Kidney (tissue), 14 donors: ENCODE measurements around the gene PRR14L. TPM values are rescaled to one million over a fixed set of nuclear protein-coding genes. Genes with fewer than 3 reads are reported as not detected.
"Not testable (repeated sequence)": the region's sequence is repeated elsewhere in the genome, so short reads cannot be mapped to it uniquely, and the experiment has no call there.

Source experiments
- DNase-seq, 5 donors: peaks; one replicate each; pipeline ENCODE4 v3.0.0-alpha.2; 2013 to 2020
- FAIRE-seq: peaks from 2 replicates; lab custom pipeline; 2012; peaks lifted over from hg19 to GRCh38; lab: Jason Lieb, UNC
- H3K27ac ChIP-seq, 2 donors: one replicate each; pipeline ENCODE4 v1.7.0; 2013; ENCODE audit warnings: low read depth in 2 of 2, low read length in 2 of 2, inconsistent platforms in 1 of 2
- H3K27me3 ChIP-seq: one replicate; pipeline ENCODE4 v1.7.1; 2013; ENCODE audit warnings: low read length, inconsistent platforms; ENCODE audit not compliant: control insufficient read depth, insufficient read depth
- H3K36me3 ChIP-seq, 3 donors: one replicate each; pipeline versions ENCODE4 v1.7.0 to v1.7.1; 2013; ENCODE audit warnings: low read length in 3 of 3, control low read depth in 1 of 3, inconsistent platforms in 1 of 3; ENCODE audit not compliant: insufficient read depth in 3 of 3, control insufficient read depth in 2 of 3
- H3K4me1 ChIP-seq, 3 donors: one replicate each; pipeline versions ENCODE4 v1.7.0 to v1.7.1; 2013; ENCODE audit warnings: low read length in 3 of 3, inconsistent platforms in 1 of 3, low read depth in 1 of 3; ENCODE audit not compliant: control insufficient read depth in 2 of 3, insufficient read depth in 2 of 3
- H3K4me3 ChIP-seq, 3 donors: one replicate each; pipeline versions ENCODE4 v1.7.0 to v1.8.1; 2013; ENCODE audit warnings: low read length in 3 of 3, control low read depth in 1 of 3, inconsistent platforms in 1 of 3
- H3K9ac ChIP-seq, 3 donors: one replicate each; pipeline versions ENCODE4 v1.7.0 to v1.7.1; 2013; ENCODE audit warnings: low read length in 3 of 3, control low read depth in 1 of 3, inconsistent platforms in 1 of 3
- H3K9me3 ChIP-seq, 3 donors: one replicate each; pipeline versions ENCODE4 v1.7.0 to v1.7.1; 2013; ENCODE audit warnings: low read length in 3 of 3, control low read depth in 1 of 3, inconsistent platforms in 1 of 3; ENCODE audit not compliant: control insufficient read depth in 2 of 3, insufficient read depth in 1 of 3
- CTCF ChIP-seq: IDR thresholded peaks from 3 replicates; pipeline ENCODE4 v1.5.1; 2012; ENCODE audit warnings: mild to moderate bottlenecking, moderate library complexity, borderline replicate concordance; ENCODE audit not compliant: insufficient read depth; ENCODE audit errors: extremely low read depth
- intact Hi-C: fragments of 100-400 bp; cut with DNase I; formaldehyde crosslinking; loops from one replicate; pipeline ENCODE4 v1.11.1; 2022
- polyA plus RNA-seq: library from polyadenylated mRNA; stranded (reverse); fragments of 350-450 nt; fragmentation: Illumina TruSeq; extraction: RNeasy Lipid Tissue Mini Kit (QIAGEN cat#74804); gene quantifications from one replicate; pipeline ENCODE4 v1.2.3, GENCODE V29; 2014; ENCODE audit warnings: low read depth, low replicate concordance; ENCODE audit not compliant: insufficient read depth
- total RNA-seq: library from RNA; stranded (reverse); fragmentation: NEBNext Ultra II Directional; extraction: Animal tissue kit (Norgen Biotek cat#: 25700); gene quantifications from one replicate; pipeline ENCODE4 v1.2.1, GENCODE V29; 2021
- donor health status: control.
- donor health status: control.
- donor health status: control.
- donor health status: control.
- donor health status: control.
- donor health status: DM: yes; HTN: yes; CAD: no.
- donor health status: Normal renal cell carcinoma (clear cell type).

The PRR14L gene
- total and polyA plus RNA-seq, 2 donors from 2014 or later, result 5.1 to 45.3 TPM

GRCh38 chr22:31680861-31681341 is 69.0 kb downstream of the PRR14L start:
- H3K4me1 ChIP-seq, result peaks cover 0 to 3% (median 0%) of the 10 kb centered on the region in 3 donors
- H3K27ac ChIP-seq, result no peak overlapping the region
- no peak overlapping the region for H3K9ac ChIP-seq
- no peak overlapping the region for H3K4me3 ChIP-seq
- intact Hi-C loops, result no loop called here
- no peaks in the 10 kb centered on the region for H3K27me3 ChIP-seq
- TF ChIP-seq CTCF, result no peak
- FAIRE-seq, result no peak
- DNase-seq, result peak in 2 of 5 donors; percentile 3 to 22
- H3K36me3 ChIP-seq, result peaks cover 0 to 11% (median 9%) of the 10 kb centered on the region in 3 donors
- H3K9me3 ChIP-seq, result no peaks in the 10 kb centered on the region

GRCh38 chr22:31678748-31679147 is 71.2 kb downstream of the PRR14L start:
- H3K27ac ChIP-seq, result no peak overlapping the region
- no peak for TF ChIP-seq CTCF
- peaks cover 0 to 6% (median 5%) of the 10 kb centered on the region in 3 donors for H3K36me3 ChIP-seq
- no peaks in the 10 kb centered on the region for H3K9me3 ChIP-seq
- H3K4me1 ChIP-seq, result peaks cover 0 to 3% (median 0%) of the 10 kb centered on the region in 3 donors
- DNase-seq, result no peak
- H3K4me3 ChIP-seq, result no peak overlapping the region
- no peaks in the 10 kb centered on the region for H3K27me3 ChIP-seq
- no peak overlapping the region for H3K9ac ChIP-seq
- intact Hi-C loops, result no loop called here
- FAIRE-seq, result no peak

GRCh38 chr22:31676700-31677099 is 73.2 kb downstream of the PRR14L start:
- peak overlapping the region in 1 of 2 donors; percentile 28 for H3K27ac ChIP-seq
- FAIRE-seq (peak; percentile 94), DNase-seq (peak; percentile 93 to 99 (median 95))
- no peaks in the 10 kb centered on the region for H3K9me3 ChIP-seq
- no peaks in the 10 kb centered on the region for H3K27me3 ChIP-seq
- peaks cover 0 to 3% (median 0%) of the 10 kb centered on the region in 3 donors for H3K4me1 ChIP-seq
- peak overlapping the region; percentile 62 to 84 (median 74) for H3K4me3 ChIP-seq
- intact Hi-C loops, result no loop called here
- peak overlapping the region; percentile 42 to 92 (median 63) for H3K9ac ChIP-seq
- TF ChIP-seq CTCF, result no peak
- no peaks in the 10 kb centered on the region for H3K36me3 ChIP-seq

- H3K27ac ChIP-seq, H3K9me3 ChIP-seq, intact Hi-C loops, FAIRE-seq, H3K9ac ChIP-seq, H3K4me3 ChIP-seq, H3K4me1 ChIP-seq, DNase-seq, H3K36me3 ChIP-seq, H3K27me3 ChIP-seq: not testable (repeated sequence)
These were observed 75.7 kb downstream of the PRR14L start for GRCh38 chr22:31674219-31674618.

GRCh38 chr22:31668849-31669248 is 81.1 kb downstream of the PRR14L start:
- intact Hi-C loops, FAIRE-seq, H3K9ac ChIP-seq, DNase-seq, H3K4me1 ChIP-seq, H3K27me3 ChIP-seq, H3K4me3 ChIP-seq, H3K27ac ChIP-seq, H3K36me3 ChIP-seq, H3K9me3 ChIP-seq: not testable (repeated sequence)
